Epithelial cell of proximal tubule (primary cell): ENCODE results near the gene RPP25. TPM values are rescaled to one million over a fixed set of nuclear protein-coding genes. Genes with fewer than 3 reads are reported as not detected.

ENCODE experiments used
- DNase-seq: peaks from one replicate; pipeline ENCODE4 v3.0.0-alpha.2; 2011; ENCODE audit warnings: low read depth
- H3K4me3 ChIP-seq: 2 replicates; pipeline ENCODE4 v1.5.1; 2011; ENCODE audit warnings: low read depth, mild to moderate bottlenecking, low read length
- CTCF ChIP-seq: conservative IDR thresholded peaks from 2 replicates; pipeline ENCODE4 v1.5.1; 2012; ENCODE audit warnings: low read depth, mild to moderate bottlenecking, low read length
- total RNA-seq: library from RNA; depleted of rRNA; stranded (reverse); fragments of >200 nt; gene quantifications from 2 replicates; pipeline ENCODE4 v1.2.3, GENCODE V29; 2015

The RPP25 gene
- total RNA-seq, 1 donor from 2014 or later: 6.1 TPM

- DNase-seq: no peak
- no peak for TF ChIP-seq CTCF
- H3K4me3 ChIP-seq: peak overlapping the region; percentile 88
These were observed 49.3 kb downstream of the RPP25 start for GRCh38 chr15:74907163-74907870.

DNA sequence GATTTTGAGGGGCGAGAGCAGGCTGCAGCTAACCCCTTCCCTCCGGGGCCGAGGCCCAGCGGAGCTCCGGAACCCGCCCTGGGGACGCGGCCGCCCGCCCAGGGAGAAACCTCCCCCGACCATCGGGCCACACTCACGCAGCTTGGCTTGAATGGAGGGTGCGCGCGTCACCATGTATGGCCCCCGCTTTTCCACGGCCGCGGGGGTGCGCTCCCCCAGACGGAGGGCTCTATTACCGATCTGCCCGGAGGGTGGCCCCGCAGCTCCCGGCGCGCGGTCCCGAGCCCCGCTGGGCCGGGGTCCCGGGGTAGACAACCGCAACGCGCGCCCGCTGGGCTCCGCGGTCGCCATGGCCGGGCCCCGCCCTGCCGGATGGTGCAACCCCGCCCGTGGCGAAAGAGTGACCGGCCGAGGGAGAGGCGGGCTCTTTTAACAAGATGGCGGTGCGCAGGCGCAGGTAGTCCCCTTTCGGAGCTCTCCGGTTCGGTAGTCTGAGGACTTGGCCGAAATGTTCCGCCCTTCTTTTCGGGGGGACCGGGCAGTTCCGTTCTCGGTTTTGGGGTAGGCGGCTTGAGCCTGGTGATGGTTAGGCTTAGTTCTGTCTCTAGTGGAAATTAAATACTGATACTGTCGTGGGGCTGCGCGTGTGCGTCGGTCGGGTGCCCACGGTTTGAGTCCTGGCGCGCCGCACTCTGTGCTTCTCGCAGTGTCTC lies 50.0 kb downstream of the RPP25 start, which contains the start of gene FAM219B:
Gene FAM219B, minus strand, starts transcription at position 402 of the 713 bp plus-strand sequence. Its CDS starts 51 bp downstream, at position 351.
- peak within 1 kb of the TSS; percentile 88 for H3K4me3 ChIP-seq
- DNase-seq: no peak
- TF ChIP-seq CTCF: no peak

- DNase-seq: no peak
- H3K4me3 ChIP-seq: peak overlapping the region; percentile 88
- no peak for TF ChIP-seq CTCF
These were observed 50.5 kb downstream of the RPP25 start for GRCh38 chr15:74906067-74906449.

Other genes starting within 250 kb of the RPP25 start
- gene CYP1A1, start 231.2 kb downstream of the RPP25 start, total RNA-seq: 0.14 and 0.52 TPM in 2 replicates
- not detected in 2 replicates for gene CYP1A2, start 207.9 kb downstream of the RPP25 start, total RNA-seq
- gene CSK, start 174.7 kb downstream of the RPP25 start, total RNA-seq: 28.4 and 35.2 TPM in 2 replicates
- not detected in 2 replicates for gene LMAN1L, start 143.9 kb downstream of the RPP25 start, total RNA-seq
- not detected in 2 replicates for gene CPLX3, start 130.1 kb downstream of the RPP25 start, total RNA-seq
- 19.7 and 20.2 TPM in 2 replicates for gene ULK3, start 113.6 kb downstream of the RPP25 start, total RNA-seq
- gene SCAMP2, start 83.4 kb downstream of the RPP25 start, total RNA-seq: 39.3 and 58.9 TPM in 2 replicates
- 64.2 and 66.1 TPM in 2 replicates for gene MPI, start 66.7 kb downstream of the RPP25 start, total RNA-seq
- gene FAM219B, start 49.9 kb downstream of the RPP25 start, total RNA-seq: 21.5 and 36.3 TPM in 2 replicates
- gene COX5A, start 18.7 kb downstream of the RPP25 start, total RNA-seq: 123 and 219 TPM in 2 replicates
- gene SCAMP5, start 38.8 kb upstream of the RPP25 start, total RNA-seq: 4.7 and 19.5 TPM in 2 replicates
- gene PPCDC, start 66.8 kb upstream of the RPP25 start, total RNA-seq: 26.1 and 39.7 TPM in 2 replicates
- 9.6 and 13.7 TPM in 2 replicates for gene C15orf39, start 245.1 kb upstream of the RPP25 start, total RNA-seq